ENCODE results near the gene ARSK.
A peak's percentile ranks its signal among the peaks of the same experiment; 100 is the strongest.
"Not testable (repeated sequence)": the region's sequence is repeated elsewhere in the genome, so short reads cannot be mapped to it uniquely, and the experiment has no call there.

ARSK gene

DNA sequence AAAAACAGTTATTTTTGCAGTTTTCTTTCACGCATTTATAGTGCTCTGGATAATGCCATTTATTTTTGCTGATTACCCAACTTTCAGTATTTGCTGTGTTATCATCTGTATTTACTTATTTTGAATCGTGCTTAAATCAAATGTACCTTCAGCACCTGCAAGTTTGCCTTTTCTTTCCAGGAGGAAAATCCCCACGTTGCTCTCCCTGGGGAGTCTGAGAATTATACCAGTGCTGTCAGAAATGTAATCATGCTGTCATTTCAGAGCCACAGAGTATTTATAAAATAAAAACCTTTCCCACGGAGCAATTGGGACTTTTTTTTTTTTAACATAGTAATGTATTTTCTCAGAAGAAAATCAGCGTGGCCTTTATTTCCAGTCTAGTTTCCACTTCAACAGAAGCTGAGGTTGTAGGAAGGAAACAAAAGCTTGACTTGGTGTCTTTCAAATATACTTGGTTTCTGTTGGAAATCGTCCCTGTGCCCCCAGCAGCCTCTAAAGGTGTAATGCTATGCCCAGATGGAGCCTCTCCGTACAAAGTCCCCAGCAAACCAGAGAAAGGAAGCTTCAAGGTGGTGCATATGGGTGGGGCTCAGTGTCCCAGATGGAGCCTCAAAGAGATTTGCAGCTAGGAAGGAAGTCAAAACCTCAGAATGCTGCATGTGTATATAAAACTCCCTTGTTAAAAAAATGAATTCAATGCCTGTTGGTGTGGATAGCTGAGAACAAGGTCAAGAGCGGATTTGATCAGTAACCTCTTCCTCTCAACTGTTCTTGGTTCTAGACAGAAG, 67.1 kb downstream of the ARSK start:
- DNase-seq, result no peak

DNA sequence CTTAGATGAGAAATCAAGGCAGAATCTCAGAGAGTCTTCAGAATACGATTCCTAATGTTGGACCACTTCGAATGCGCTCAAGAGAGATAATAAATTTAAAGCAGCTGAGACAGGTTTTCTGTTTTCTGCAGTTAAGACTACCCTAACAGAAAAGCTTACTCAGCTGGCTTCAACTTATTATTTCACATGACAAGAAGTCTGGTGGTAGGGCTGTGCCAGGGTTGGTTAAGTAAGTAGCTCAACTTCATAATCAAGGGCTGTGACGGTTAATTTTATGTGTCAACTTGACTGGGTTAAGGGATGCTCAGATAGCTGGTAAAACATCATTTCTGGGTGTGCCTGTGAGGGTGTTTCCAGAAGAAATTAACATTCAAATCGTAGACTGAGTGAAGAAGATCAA, 68.8 kb downstream of the ARSK start:
- no peak for DNase-seq

DNA sequence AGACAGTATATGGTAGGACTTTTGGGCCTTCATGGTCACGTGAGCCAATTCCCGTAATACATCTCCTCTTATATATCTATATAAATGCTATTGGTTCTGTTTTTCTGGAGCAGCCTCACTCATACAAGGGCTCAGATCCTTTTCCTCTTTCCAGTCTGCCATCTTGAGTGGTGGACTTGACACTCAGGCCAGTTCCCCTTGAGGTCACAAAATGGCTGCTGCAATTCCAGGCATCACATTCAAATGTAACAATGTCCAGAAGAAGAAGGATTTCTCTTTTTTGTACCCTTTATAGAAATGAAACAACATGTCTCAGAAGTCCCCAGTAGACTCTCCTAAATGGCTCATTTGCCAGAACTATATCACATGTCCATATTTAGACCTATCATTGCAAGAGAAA, 69.5 kb downstream of the ARSK start:
- no peak for DNase-seq

DNA sequence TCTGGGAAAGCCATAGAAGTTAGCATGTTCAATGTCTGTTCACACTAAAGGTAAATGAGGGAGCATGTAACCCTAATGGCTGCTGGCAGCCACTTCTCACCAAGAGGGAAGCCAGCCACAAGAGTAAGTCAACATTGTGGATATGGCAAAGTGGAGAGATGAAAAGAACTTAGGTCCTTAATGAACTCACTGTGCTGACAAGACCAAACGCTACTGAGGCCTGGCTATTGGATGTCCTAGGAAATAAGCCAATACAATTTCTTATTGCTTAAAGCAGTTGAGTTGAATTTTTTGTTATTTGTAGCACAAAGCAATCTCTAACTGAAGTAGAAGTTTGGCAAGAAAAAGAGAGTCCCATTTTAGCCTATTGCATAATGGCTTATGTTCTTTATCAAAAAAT, 71.8 kb downstream of the ARSK start:
- no peak for DNase-seq

DNA sequence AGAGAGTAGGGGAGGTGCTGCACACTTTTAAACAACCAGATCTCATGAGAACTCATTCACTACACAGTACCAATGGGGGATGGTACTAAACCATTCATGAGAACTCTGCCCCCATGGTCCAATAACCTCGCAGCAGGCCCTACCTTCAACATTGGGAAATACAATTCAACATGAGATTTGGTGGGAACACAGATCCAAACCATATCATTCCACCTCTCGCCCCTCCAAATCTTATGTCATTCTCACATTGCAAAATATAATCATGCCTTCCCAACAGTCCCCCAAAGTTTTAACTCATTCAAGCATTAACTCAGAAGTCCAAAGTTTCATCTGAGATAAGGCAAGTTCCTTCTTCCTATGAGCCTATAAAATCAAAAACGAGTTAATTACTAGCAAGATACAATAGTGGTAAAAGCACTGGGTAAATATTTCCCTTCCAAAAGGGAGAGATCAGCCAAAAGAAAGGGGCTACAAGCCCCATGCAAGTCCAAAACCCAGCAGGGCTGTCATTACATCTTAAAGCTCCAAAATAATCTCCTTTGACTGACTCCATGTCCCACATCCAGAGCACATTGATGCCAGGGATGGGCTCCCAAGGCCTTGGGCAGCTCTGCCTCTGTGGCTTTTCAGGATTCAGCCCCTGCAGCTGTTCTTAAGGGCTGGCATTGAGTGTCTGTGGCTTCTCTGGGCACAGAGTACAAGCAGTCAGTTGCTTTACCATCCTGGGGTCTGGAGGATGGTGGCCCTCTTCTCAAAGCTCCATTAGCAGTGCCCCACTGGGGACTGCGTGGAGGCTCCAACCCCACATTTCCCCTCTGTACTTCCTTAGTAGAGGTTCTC, 73.3 kb downstream of the ARSK start:
- no peak for DNase-seq

DNA sequence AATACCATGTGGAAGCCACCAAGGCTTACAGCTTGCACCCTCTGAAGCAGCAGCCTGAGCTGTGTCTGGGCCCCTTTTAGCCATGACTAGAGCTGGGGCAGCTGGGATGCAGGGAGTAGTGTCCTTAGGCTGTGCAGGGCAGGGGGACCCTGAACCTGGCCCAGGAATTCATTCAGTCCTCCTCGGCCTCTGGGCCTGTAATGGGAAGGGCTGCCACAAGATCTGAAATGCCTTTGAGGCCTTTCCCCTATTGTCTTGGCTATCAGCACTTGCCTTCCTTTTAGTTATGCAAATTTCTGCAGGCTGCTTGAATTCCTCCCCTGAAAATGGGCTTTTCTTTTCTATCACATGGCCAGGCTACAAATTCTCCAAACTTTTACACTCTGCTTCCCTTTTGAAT, 74.0 kb downstream of the ARSK start:
- DNase-seq, result no peak

DNA sequence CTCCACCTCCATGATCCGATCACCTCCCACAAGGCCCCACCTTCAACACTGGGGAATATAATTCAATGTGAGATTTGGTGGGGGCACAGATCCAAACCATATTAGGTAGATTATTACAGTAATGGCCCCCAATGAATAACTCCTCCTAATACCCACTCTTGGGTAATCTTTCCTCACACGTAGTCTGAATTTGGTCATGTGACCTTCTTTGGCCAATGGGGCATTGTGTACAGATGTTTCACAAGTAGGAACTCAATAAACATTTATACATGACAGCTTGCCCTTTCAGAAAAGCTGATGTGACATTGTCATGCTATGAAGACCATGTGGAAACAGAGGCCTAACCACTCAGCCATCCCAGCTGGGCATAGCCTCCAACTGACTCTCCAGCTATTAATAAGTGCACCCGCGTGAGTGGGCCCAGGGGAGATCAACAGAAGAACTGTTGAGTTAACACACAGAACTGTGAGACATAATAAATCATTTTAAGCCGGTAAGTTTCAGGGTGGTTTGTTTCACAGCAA, 75.6 kb downstream of the ARSK start:
- DNase-seq, result no peak

DNA sequence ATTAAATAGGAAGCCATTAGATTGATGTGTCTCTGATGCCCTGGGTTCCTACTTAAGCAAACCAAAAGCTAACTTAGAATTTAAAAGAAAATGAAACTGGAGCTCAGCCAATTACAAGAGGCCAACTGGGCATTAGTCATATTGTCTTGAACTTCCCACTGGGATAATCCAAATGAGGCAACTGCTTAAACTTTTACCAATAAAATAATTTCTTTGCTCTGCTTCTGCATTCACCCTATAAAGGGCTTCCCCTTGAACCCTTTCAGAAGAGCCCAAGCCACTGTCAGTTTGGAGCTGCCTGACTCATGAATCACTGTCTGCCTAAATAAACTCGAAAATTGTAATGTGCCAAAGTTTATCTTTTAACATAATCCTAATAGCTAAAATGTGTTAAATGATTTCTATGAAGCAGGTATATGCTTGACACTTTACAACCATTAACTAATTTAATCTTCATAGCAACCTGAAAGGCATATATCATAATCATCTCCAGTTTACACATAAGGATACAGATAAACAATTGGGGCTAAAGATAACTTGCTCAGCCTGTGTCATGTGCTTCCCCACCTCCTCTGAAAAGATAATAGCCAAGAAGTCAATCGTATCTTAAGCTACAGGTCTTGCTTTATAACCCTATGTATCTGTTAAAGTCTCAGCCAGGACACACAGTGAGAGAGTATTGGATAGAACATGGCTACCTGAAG, 76.5 kb downstream of the ARSK start:
- no peak for DNase-seq

DNA sequence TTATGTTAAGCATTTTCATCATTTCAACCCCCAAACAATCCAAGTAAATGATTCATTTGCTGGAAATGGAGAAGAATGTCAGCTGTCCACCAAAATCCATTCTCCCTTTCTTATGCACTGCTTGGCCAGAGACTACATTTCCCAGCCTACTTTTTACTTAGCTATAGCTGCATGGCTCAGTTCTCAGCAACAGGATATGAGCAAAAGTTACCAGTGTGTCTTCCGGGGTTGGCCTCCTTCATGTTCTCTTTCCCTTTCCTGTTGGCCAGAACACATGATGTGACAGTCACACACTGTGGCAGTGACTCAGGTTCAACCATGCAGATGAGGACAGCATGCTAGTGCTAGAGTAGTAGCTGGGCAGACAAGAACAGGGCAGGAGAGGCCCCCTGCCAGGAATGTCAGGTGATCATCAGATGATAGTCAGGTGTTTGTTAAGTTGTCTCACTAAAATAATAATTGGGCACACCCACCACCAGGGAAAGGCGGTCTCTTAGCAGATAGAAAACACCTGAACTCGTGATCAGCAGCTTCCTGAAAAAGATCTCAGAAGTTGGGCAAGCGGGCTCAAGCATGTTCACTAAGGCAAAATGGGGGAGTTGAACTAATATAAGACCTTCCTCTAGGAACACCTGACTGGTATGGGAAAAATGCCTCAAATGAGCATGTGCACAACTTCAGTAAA, 77.2 kb downstream of the ARSK start:
- DNase-seq, result no peak

DNA sequence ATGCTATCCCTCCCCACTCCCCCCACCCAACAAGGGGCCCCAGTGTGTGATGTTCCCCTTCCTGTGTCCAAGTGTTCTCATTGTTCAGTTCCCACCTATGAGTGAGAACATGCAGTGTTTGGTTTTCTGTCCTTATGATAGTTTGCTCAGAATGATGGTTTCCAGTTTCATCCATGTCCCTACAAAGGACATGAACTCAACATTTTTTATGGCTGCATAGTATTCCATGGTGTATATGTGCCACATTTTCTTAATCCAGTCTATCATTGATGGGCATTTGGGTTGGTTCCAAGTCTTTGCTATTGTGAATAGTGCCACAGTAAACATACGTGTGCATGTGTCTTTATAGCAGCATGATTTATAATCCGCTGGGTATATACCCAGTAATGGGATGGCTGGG, 78.0 kb downstream of the ARSK start:
- DNase-seq, result not testable (repeated sequence)

DNA sequence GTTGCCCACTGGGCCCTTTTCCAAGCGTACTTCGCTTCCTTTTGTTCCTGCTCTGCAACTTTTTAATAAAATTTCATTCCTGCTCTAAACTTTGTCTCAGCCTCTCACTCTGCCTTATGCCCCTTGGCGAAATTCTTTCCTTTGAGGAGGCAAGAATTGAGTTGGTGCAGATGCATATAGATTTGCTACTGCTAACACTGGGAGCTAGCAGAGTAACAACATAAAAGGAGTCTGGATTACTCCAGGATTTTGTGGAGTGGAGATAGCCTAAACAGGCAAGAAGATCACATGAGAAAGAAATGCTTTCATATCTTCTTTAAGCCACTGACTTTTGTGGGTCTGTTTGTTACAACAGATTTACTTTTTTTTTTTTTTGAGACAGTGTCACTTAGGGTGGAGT, 78.8 kb downstream of the ARSK start:
- no peak for DNase-seq

DNA sequence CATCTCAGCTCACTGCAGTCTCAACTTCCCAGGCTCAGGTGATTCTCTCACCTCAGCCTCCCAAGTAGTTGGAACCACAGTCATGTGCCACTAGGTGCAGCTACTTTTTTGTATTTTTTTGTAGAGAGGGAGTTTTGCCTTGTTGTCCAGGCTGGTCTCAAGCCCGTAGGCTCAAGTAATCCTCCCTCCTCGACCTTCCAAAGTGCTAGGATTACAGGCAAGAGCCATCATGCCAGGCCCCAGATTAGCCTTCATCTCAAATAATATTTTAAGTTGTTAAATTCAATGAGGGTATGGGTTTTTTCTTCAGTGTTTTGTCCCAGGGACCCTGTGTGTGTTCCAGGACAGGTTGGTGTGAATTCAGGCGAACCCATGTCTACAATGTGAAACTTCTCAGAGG, 79.2 kb downstream of the ARSK start:
- no peak for DNase-seq

DNA sequence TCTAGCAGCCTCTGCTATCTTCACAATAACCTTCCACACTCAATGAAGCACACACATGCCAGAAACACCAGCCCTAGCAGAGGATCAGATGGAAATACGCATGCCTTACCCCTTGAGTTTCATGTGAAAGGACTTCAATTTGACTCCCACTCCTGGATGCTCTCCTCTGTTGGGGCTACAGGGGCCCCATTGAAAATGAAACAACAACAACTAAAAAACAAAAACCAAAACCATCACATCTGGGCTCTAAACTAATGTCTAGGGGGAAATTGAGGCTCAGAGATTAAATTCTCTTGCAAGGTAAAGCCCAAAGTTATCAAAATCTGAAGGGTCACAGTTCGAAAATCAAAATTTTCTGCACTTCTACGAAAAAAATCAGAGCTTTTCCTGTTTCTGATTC, 83.7 kb downstream of the ARSK start:
- no peak for DNase-seq

DNA sequence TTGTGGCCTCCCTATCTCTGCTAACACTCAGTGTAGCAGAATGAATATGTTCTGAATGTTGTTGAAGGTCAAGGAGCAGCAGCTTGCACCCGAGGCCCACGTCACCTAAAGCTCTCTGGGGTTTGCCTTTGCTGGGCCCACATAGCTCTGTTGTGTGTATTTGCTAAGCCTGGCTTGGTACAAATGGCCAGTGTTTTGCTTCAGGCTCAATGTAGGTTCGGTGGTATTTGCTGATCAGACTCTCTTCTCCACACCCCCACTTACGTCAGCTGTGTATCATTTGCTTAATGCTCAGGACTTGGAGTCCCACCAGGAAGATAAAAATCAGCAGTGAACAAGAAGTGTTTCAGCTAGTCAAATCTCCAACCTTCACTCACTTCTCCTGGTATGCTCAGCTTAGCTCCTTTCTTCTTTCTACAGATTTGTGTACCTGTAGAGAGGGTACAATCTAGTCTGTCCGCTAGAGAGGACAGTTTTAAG, 86.9 kb downstream of the ARSK start:
- DNase-seq, result no peak

DNA sequence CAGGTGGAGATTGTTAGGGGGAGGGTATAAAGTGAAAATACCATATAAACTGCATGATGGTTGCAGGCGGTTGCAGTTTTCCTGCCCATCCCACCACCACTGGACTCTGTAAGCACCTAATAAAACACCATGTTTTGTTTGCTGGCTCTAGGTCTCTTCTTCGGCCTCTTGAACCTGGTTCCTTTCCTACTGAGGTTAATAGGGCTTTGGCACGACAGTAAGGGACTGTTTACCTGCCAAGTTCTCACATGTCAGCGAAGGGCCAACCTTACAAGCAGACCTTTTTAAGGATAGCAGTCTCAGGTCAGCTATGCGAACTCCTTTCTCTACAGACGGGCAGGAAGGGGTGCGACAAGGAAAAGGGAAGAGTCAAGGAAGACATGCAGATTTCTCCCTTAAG, 88.3 kb downstream of the ARSK start:
- DNase-seq, result no peak

DNA sequence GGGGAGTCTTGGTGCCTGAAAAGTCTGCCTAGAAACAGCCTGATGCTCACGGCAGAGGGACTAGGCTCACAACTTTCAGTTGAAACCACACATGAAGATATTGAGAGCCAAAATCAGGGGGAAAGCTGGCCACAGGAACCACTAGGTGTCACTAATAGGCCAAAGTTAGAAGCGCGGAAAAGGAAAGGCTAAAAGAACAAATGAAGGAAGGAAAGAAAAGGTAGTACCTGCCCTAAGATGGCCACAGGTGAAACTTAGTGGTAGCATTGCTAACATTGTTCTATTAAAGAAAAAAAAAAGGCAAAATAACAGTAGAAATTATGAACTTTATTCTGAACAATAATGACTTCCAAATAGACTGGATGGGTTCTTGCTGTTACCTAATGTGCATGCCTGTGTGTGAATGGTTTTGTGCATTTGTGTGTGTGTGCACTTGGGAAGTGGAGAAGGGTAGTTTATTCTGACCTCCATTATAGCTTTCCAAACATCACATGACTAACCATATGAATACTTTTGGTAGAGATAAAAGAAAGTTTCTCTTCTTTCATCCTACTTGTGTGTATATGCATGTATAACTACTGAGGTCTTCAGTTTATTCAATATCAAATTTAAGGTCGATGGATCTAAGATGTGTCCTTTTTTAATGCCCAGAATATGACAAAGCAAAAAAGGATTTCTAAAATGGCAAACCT, 89.6 kb downstream of the ARSK start:
- DNase-seq, result peak in 1 of 2 donors; percentile 25

DNA sequence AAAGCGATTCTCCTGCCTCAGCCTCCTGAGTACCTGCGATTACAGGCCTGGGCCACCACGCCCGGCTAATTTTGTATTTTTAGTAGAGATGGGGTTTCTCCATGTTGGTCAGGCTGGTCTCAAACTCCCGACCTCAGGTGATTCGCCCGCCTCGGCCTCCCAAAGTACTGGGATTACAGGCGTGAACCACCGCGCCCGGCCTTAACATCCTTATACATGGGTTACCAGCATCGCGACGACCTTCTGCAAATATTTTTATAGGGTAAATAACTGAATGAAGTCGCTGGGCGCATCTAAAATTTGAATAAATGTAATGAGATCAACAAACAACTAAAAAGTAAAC, 91.3 kb downstream of the ARSK start:
- DNase-seq, result not testable (repeated sequence)

DNA sequence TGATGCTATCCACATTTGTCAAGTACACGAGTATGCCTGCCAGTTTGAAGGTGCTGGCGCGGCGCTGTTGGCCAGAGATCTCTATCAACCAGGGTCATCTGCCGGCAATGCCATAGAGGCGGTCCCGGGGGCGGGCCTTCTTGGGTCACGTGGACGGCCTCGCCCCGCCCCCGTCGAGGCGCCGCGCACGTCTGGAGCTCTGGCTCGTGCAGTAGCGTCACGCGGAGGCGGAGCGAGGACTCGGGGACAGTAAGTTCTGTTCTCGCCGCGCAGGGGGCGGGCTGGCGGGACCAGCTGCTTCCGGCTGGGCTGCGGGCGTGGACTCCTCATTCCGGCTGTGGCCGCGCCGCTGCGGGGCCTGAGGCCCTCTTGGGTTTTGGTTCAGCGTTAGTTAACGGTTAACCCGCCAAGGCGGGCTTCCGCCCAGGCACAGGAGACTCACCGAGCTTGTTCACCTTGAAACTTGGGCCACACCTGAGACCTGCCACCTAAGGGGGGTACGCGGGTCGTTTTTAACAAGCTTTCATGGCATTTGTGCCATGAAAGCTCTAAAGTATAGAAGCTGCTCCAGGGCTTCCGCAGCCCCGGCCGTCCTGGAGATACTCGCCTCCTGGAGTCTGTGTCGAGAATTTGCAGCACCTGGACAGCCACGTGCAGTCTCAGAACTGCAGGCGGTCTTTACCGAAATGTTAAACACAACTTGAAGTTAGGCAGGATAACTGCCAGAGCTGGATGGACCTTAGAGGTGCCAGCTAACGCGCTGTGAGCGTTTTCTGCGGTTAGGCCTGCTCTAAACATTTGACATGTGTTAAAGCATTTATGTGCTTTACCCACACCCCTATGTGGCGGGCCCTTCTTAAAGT, 91.9 kb downstream of the ARSK start, which contains the start of gene RFESD:
Gene RFESD, plus strand, starts transcription at position 209 of the 863 bp plus-strand sequence. CDS start 5,495 bp downstream, outside the sequence.
- DNase-seq, result peak; percentile 74 to 86

DNA sequence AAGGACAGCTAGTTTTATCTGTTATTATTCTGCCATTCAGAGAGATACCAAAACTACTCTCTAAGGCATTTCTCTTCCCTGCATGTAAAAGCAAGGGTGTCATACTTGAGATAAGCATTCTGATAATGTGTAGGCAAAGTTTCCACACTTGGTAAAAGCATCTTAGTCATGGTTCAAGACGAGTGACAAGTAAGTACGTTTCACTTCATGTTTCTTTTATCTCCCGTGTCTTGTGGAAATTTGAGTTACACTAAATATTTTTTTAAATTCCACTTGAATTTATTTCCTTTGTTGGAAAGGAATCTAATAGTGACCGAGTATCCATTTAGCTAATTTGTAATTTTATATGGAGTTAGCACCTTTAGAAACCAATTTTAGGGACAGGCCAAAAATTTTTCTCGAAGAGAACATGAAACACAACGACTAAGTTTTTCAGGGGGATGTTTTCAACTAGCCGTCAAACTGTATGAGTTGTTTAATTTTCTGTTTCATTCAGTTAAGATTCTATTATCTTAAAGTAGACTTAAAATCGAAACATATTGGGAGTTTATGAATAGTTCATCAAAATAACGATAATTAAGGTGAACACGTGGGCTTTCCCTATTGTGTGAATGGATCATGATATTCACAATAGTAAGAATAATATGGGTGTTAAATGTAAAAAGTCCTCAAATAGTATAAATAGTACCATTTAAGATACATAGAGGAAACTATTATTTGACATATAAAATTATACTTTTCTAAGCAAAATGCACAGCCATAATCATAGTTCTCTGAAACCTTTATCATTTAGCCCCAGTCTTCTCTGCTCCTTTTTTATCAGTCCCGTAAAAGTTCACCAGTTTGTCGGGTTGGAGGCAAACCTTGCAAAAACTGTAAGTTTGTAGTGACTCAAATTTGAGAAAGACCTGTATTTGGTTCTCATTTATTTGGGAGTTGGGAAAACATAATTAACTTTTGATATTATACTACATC, 93.3 kb downstream of the ARSK start:
- no peak for DNase-seq

DNA sequence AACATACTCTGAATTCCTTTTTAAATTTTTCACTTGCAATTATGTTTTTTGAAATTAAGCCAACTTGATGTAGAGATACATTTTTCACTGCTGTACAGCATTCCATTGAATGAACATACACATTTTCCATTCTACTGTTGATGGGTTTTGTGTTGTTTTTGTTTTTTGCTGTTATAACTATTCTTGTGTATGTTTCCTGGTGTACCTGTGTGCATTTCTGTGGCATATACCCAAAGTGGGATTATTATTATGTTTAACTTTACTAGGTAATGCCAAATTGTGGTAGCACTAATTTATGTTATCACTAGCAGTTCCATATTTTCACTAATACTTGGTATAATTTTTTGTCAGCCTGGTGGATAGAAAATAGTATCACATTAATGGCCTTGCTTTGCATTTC, 94.4 kb downstream of the ARSK start:
- DNase-seq, result no peak
